Liver (tissue), 9 donors: ENCODE results near the gene GABRR1. TPM values are rescaled to one million over a fixed set of nuclear protein-coding genes. Genes with fewer than 3 reads are reported as not detected.

Experiments used
- DNase-seq: peaks from one replicate; pipeline ENCODE4 v3.0.0-alpha.2; 2017; ENCODE audit warnings: low spot score
- H3K27ac ChIP-seq, 2 donors: one replicate each; pipeline ENCODE4 v1.7.0; 2013; ENCODE audit warnings: inconsistent platforms in 2 of 2, low read length in 2 of 2, control low read depth in 1 of 2, low read depth in 1 of 2, mild to moderate bottlenecking in 1 of 2
- H3K27me3 ChIP-seq, 4 donors: one replicate each; pipeline versions ENCODE4 v1.6.1 to v1.7.0; 2013; ENCODE audit warnings: low read length in 3 of 4, inconsistent platforms in 1 of 4, mild to moderate bottlenecking in 1 of 4, moderate library complexity in 1 of 4; ENCODE audit not compliant: control insufficient read depth in 4 of 4, insufficient read depth in 4 of 4
- H3K36me3 ChIP-seq, 4 donors: one replicate each; pipeline versions ENCODE4 v1.6.1 to v1.7.0; 2013; ENCODE audit warnings: low read length in 3 of 4, mild to moderate bottlenecking in 3 of 4, low read depth in 1 of 4, moderate library complexity in 1 of 4; ENCODE audit not compliant: control insufficient read depth in 4 of 4, insufficient read depth in 3 of 4
- H3K4me1 ChIP-seq, 4 donors: one replicate each; pipeline versions ENCODE4 v1.6.1 to v1.7.0; 2013; ENCODE audit warnings: low read length in 3 of 4, mild to moderate bottlenecking in 3 of 4, moderate library complexity in 1 of 4; ENCODE audit not compliant: control insufficient read depth in 4 of 4, insufficient read depth in 4 of 4
- H3K4me3 ChIP-seq, 3 donors: one replicate each; pipeline versions ENCODE4 v1.6.1 to v1.7.0; 2013; ENCODE audit warnings: low read length in 3 of 3, control low read depth in 1 of 3, low read depth in 1 of 3, mild to moderate bottlenecking in 1 of 3
- H3K9ac ChIP-seq, 2 donors: one replicate each; pipeline ENCODE4 v1.7.0; 2013; ENCODE audit warnings: low read length in 2 of 2, mild to moderate bottlenecking in 2 of 2, moderate library complexity in 2 of 2, control low read depth in 1 of 2, low read depth in 1 of 2
- H3K9me3 ChIP-seq, 4 donors: one replicate each; pipeline versions ENCODE4 v1.6.1 to v1.7.0; 2013; ENCODE audit warnings: low read length in 3 of 4; ENCODE audit not compliant: control insufficient read depth in 4 of 4
- EGR1 ChIP-seq, 2 donors: IDR thresholded peaks; 2 replicates each; pipeline ENCODE4 v1.6.1; 2016 to 2018; ENCODE audit warnings: antibody characterized with exemption in 2 of 2, low read depth in 2 of 2
- GABPA ChIP-seq, 2 donors: IDR thresholded peaks in 1 of 2; conservative IDR thresholded peaks in 1 of 2; 2 replicates each; pipeline ENCODE4 v1.6.1; 2016; ENCODE audit warnings: antibody characterized with exemption in 2 of 2, mild to moderate bottlenecking in 1 of 2, moderate library complexity in 1 of 2
- HNF4A ChIP-seq, 2 donors: conservative IDR thresholded peaks; 2 replicates each; pipeline ENCODE4 v1.6.1; 2016; ENCODE audit warnings: antibody characterized with exemption in 2 of 2, mild to moderate bottlenecking in 2 of 2
- HNF4G ChIP-seq: IDR thresholded peaks from 2 replicates; pipeline ENCODE4 v1.6.1; 2016; ENCODE audit warnings: antibody characterized with exemption
- JUND ChIP-seq, 2 donors: IDR thresholded peaks; 2 replicates each; pipeline ENCODE4 v1.6.1; 2016; ENCODE audit warnings: antibody characterized with exemption in 2 of 2
- SP1 ChIP-seq: IDR thresholded peaks from 2 replicates; pipeline ENCODE4 v1.6.1; 2018; ENCODE audit warnings: antibody characterized with exemption, mild to moderate bottlenecking
- WGBS: extraction: QIAGEN DNeasy Blood & Tissue Kit; methylation state at CpG from one replicate; pipeline ENCODE4 v1.1.7; 2013; 5-methylcytosine and 5-hydroxymethylcytosine counted together
- polyA plus RNA-seq, 2 donors: library from polyadenylated mRNA; stranded (reverse) in 1 of 2; unstranded in 1 of 2; fragments of 200-250 nt in 1 of 2; fragments of >200 nt in 1 of 2; fragmentation: Nextera tagmentation in 1 of 2; extraction: Ambion mirVana in 1 of 2; gene quantifications; one replicate each; pipeline versions ENCODE4 v1.2.1 to v1.2.3, GENCODE V29; 2013 to 2015
- total RNA-seq, 2 donors: library from RNA; depleted of rRNA; stranded (reverse); fragments of >200 nt; gene quantifications; one replicate each; pipeline ENCODE4 v1.2.3, GENCODE V29; 2014
- TF ChIP-seq, protein P1 (sequence below): IDR thresholded peaks from 2 replicates; pipeline ENCODE4 v1.6.1; 2016; ENCODE audit warnings: antibody characterized with exemption
- TF ChIP-seq, protein P2 (sequence below): IDR thresholded peaks from 2 replicates; pipeline ENCODE4 v1.6.1; 2016; ENCODE audit warnings: antibody characterized with exemption
- TF ChIP-seq, protein P3 (sequence below): fragments of 150-350 bp; IDR thresholded peaks from 2 replicates; pipeline ENCODE4 v1.5.1; 2017; ENCODE audit warnings: improper control_type of control experiment, low read depth, low read length; ENCODE audit not compliant: missing input control
- TF ChIP-seq, protein P4 (sequence below): IDR thresholded peaks from 2 replicates; pipeline ENCODE4 v1.6.1; 2016; ENCODE audit warnings: antibody characterized with exemption, mild to moderate bottlenecking
- TF ChIP-seq, protein P5 (sequence below): IDR thresholded peaks from 2 replicates; pipeline ENCODE4 v1.6.1; 2016; ENCODE audit warnings: antibody characterized with exemption
- donor health status: healthy.
- donor health status: healthy.
- donor health status: healthy.
- donor health status: healthy.
- donor health status: healthy.

The GABRR1 gene
- total and polyA plus RNA-seq, 4 donors: not detected

DNA sequence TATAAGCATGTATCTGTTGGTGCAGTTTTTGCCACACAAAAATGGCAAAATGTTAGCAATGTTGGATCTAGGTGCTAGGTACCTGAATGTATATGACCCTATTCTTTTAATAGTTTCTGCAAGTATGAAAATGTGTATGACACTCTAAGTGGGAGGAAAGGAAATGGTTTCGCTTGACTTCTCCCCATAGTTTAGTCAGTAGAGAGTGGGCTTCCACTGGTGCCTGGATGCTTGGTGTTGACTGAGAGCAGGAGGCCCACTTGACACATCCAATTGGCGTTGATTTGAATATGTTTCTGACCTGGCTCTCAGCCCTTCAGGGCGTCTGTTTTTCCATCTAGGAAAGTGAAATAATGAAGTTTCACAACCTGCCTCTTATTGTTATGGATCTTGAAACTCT, 41.8 kb upstream of the GABRR1 start:
- no peak overlapping the region for H3K27ac ChIP-seq
- no peak overlapping the region for H3K9ac ChIP-seq
- no peak overlapping the region for H3K4me3 ChIP-seq
- no peaks in the 10 kb centered on the region for H3K9me3 ChIP-seq
- 87% methylated on average over 3 of the region's 3 CpGs for WGBS
- H3K36me3 ChIP-seq: no peaks in the 10 kb centered on the region
- TF ChIP-seq SP1 (no peak), HNF4G (no peak), GABPA (IDR thresholded peaks at IDR 0.05 in 1 of 2, conservative IDR thresholded peaks at IDR 0.05 in 1 of 2) (no peak)
- TF ChIP-seq, protein P1, sequence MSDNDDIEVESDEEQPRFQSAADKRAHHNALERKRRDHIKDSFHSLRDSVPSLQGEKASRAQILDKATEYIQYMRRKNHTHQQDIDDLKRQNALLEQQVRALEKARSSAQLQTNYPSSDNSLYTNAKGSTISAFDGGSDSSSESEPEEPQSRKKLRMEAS: no peak
- H3K4me1 ChIP-seq: no peaks in the 10 kb centered on the region
- no peak for DNase-seq
- no peaks in the 10 kb centered on the region for H3K27me3 ChIP-seq

DNA sequence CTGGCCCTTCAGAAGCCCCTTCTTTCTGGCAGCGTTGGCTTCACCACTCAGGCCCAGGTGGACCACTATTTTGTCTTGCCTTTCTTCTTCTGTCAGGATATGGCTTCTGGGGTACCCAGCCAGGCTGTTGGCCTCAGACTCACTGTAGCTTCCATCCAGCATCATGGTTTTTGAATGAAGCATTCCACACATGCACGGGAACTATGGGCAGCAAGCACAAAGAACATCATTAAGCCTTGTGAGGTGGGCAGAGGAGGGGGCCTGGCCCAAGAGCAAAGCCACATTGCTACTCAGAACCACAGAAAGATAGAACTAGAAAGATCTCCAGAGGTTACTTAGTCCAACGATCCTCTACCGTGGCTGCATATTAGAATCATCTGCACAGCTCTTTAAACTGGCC, 40.6 kb upstream of the GABRR1 start:
- no peak overlapping the region for H3K9ac ChIP-seq
- H3K27me3 ChIP-seq: no peaks in the 10 kb centered on the region
- no peak for DNase-seq
- H3K9me3 ChIP-seq: no peaks in the 10 kb centered on the region
- H3K4me3 ChIP-seq: no peak overlapping the region
- H3K4me1 ChIP-seq: no peaks in the 10 kb centered on the region
- WGBS: 84% methylated on average over 4 of the region's 4 CpGs
- TF ChIP-seq, protein P2, sequence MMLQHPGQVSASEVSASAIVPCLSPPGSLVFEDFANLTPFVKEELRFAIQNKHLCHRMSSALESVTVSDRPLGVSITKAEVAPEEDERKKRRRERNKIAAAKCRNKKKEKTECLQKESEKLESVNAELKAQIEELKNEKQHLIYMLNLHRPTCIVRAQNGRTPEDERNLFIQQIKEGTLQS: no peak
- TF ChIP-seq EGR1 (IDR thresholded peaks at IDR 0.05; ENCODE audit: low read depth in 2 of 2) (no peak), HNF4G (no peak), JUND (IDR thresholded peaks at IDR 0.05) (no peak), HNF4A (conservative IDR thresholded peaks at IDR 0.05) (no peak)
- TF ChIP-seq, protein P3, sequence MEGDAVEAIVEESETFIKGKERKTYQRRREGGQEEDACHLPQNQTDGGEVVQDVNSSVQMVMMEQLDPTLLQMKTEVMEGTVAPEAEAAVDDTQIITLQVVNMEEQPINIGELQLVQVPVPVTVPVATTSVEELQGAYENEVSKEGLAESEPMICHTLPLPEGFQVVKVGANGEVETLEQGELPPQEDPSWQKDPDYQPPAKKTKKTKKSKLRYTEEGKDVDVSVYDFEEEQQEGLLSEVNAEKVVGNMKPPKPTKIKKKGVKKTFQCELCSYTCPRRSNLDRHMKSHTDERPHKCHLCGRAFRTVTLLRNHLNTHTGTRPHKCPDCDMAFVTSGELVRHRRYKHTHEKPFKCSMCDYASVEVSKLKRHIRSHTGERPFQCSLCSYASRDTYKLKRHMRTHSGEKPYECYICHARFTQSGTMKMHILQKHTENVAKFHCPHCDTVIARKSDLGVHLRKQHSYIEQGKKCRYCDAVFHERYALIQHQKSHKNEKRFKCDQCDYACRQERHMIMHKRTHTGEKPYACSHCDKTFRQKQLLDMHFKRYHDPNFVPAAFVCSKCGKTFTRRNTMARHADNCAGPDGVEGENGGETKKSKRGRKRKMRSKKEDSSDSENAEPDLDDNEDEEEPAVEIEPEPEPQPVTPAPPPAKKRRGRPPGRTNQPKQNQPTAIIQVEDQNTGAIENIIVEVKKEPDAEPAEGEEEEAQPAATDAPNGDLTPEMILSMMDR: no peak
- TF ChIP-seq, protein P4, sequence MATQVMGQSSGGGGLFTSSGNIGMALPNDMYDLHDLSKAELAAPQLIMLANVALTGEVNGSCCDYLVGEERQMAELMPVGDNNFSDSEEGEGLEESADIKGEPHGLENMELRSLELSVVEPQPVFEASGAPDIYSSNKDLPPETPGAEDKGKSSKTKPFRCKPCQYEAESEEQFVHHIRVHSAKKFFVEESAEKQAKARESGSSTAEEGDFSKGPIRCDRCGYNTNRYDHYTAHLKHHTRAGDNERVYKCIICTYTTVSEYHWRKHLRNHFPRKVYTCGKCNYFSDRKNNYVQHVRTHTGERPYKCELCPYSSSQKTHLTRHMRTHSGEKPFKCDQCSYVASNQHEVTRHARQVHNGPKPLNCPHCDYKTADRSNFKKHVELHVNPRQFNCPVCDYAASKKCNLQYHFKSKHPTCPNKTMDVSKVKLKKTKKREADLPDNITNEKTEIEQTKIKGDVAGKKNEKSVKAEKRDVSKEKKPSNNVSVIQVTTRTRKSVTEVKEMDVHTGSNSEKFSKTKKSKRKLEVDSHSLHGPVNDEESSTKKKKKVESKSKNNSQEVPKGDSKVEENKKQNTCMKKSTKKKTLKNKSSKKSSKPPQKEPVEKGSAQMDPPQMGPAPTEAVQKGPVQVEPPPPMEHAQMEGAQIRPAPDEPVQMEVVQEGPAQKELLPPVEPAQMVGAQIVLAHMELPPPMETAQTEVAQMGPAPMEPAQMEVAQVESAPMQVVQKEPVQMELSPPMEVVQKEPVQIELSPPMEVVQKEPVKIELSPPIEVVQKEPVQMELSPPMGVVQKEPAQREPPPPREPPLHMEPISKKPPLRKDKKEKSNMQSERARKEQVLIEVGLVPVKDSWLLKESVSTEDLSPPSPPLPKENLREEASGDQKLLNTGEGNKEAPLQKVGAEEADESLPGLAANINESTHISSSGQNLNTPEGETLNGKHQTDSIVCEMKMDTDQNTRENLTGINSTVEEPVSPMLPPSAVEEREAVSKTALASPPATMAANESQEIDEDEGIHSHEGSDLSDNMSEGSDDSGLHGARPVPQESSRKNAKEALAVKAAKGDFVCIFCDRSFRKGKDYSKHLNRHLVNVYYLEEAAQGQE: no peak
- TF ChIP-seq, protein P5, sequence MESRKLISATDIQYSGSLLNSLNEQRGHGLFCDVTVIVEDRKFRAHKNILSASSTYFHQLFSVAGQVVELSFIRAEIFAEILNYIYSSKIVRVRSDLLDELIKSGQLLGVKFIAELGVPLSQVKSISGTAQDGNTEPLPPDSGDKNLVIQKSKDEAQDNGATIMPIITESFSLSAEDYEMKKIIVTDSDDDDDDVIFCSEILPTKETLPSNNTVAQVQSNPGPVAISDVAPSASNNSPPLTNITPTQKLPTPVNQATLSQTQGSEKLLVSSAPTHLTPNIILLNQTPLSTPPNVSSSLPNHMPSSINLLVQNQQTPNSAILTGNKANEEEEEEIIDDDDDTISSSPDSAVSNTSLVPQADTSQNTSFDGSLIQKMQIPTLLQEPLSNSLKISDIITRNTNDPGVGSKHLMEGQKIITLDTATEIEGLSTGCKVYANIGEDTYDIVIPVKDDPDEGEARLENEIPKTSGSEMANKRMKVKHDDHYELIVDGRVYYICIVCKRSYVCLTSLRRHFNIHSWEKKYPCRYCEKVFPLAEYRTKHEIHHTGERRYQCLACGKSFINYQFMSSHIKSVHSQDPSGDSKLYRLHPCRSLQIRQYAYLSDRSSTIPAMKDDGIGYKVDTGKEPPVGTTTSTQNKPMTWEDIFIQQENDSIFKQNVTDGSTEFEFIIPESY: no peak
- H3K27ac ChIP-seq: no peak overlapping the region
- H3K36me3 ChIP-seq: no peaks in the 10 kb centered on the region
